IMR-90 (cell line): ENCODE results near the gene DMXL2. TPM values are rescaled to one million over a fixed set of nuclear protein-coding genes. Genes with fewer than 3 reads are reported as not detected.
A peak's percentile ranks its signal among the peaks of the same experiment; 100 is the strongest.

Source experiments
- ATAC-seq: fragments of 200-7000 bp; cut with Tn5 transposase; 2 replicates; pipeline ENCODE4 v1.9.1; 2020; ENCODE audit warnings: low read depth, mild to moderate bottlenecking, moderate library complexity
- BruUV-seq: library from RNA; stranded (reverse); fragments of 400-500 nt; replicated peaks from 2 replicates; lab custom pipeline; 2021; lab: Mats Ljungman, UMichigan
- CTCF ChIA-PET: fragments of 300-600 bp; formaldehyde crosslinking; extraction: SDS; loops from one replicate; lab custom pipeline; 2021; ENCODE audit warnings: antibody characterized with exemption; lab: Yijun Ruan, JAX
- POLR2A ChIA-PET: fragments of 300-600 bp; sonication (Branson Sonifier 250); formaldehyde crosslinking; loops from one replicate; lab custom pipeline; 2022; ENCODE audit warnings: antibody characterized with exemption; ENCODE audit not compliant: unreplicated experiment; lab: Charles Lee
- DNase-seq: peaks from one replicate; pipeline ENCODE4 v3.0.0; 2013
- H2AFZ ChIP-seq: replicated peaks from 2 replicates; pipeline ENCODE3; 2013; ENCODE audit warnings: low read length, mild to moderate bottlenecking; ENCODE audit not compliant: poor library complexity
- H2AK5ac ChIP-seq: 2 replicates; pipeline ENCODE4 v1.6.1; 2013; ENCODE audit warnings: low read depth, low read length, inconsistent platforms
- H2AK9ac ChIP-seq: replicated peaks from 2 replicates; pipeline ENCODE3; 2013; ENCODE audit warnings: mild to moderate bottlenecking, low read depth, low read length, moderate library complexity; ENCODE audit not compliant: poor library complexity
- H2BK120ac ChIP-seq: 2 replicates; pipeline ENCODE4 v1.6.1; 2013; ENCODE audit warnings: low read depth, low read length, inconsistent platforms
- H2BK15ac ChIP-seq: 3 replicates; pipeline ENCODE4 v1.6.1; 2013; ENCODE audit warnings: low read depth, low read length, inconsistent platforms
- H2BK20ac ChIP-seq: 2 replicates; pipeline ENCODE4 v1.6.1; 2013; ENCODE audit warnings: low read depth, mild to moderate bottlenecking, inconsistent platforms, low read length, moderate library complexity
- H2BK5ac ChIP-seq: 2 replicates; pipeline ENCODE4 v1.6.1; 2013; ENCODE audit warnings: mild to moderate bottlenecking, low read depth, low read length, inconsistent platforms; ENCODE audit not compliant: poor library complexity, severe bottlenecking
- H3K14ac ChIP-seq: replicated peaks from 2 replicates; pipeline ENCODE4 v1.6.1; 2013; ENCODE audit warnings: low read depth, low read length, inconsistent platforms
- H3K18ac ChIP-seq: 2 replicates; pipeline ENCODE4 v1.6.1; 2013; ENCODE audit warnings: low read depth, low read length, control low read depth
- H3K23ac ChIP-seq: 2 replicates; pipeline ENCODE4 v1.6.1; 2013; ENCODE audit warnings: low read depth, low read length, inconsistent platforms
- H3K27ac ChIP-seq: 2 replicates; pipeline ENCODE4 v1.5.1; 2013; ENCODE audit warnings: mild to moderate bottlenecking, control low read depth, low read length; ENCODE audit not compliant: insufficient read depth
- H3K27me3 ChIP-seq: 2 replicates; pipeline ENCODE4 v1.6.1; 2013; ENCODE audit warnings: low read length; ENCODE audit not compliant: control insufficient read depth, insufficient read depth
- H3K36me3 ChIP-seq: 2 replicates; pipeline ENCODE4 v1.6.1; 2013; ENCODE audit warnings: low read length, mixed read lengths; ENCODE audit not compliant: control insufficient read depth, insufficient read depth
- H3K4ac ChIP-seq: 2 replicates; pipeline ENCODE4 v1.6.1; 2013; ENCODE audit warnings: low read depth, low read length, inconsistent platforms
- H3K4me1 ChIP-seq: 2 replicates; pipeline ENCODE4 v1.6.1; 2013; ENCODE audit warnings: low read length, mixed read lengths; ENCODE audit not compliant: control insufficient read depth, insufficient read depth
- H3K4me2 ChIP-seq: 2 replicates; pipeline ENCODE4 v1.6.1; 2013; ENCODE audit warnings: low read depth, mild to moderate bottlenecking, control low read depth, low read length, moderate library complexity
- H3K4me3 ChIP-seq: 2 replicates; pipeline ENCODE4 v1.5.1; 2013; ENCODE audit warnings: low read depth, mild to moderate bottlenecking, control low read depth, low read length, moderate library complexity; ENCODE audit not compliant: insufficient read depth
- H3K56ac ChIP-seq: 2 replicates; pipeline ENCODE4 v1.6.1; 2013; ENCODE audit warnings: low read length, inconsistent platforms; ENCODE audit not compliant: insufficient read depth; ENCODE audit errors: extremely low read depth
- H3K79me1 ChIP-seq, 2 experiments: 2 replicates each; pipeline ENCODE4 v1.6.1; 2013; ENCODE audit warnings: low read length in 2 of 2, inconsistent platforms in 1 of 2, low read depth in 1 of 2
- H3K9ac ChIP-seq: 2 replicates; pipeline ENCODE4 v1.6.1; 2013; ENCODE audit warnings: low read depth, low read length, control low read depth
- H3K9me1 ChIP-seq: 2 replicates; pipeline ENCODE4 v1.6.1; 2013; ENCODE audit warnings: low read length, inconsistent platforms; ENCODE audit not compliant: insufficient read depth
- H3K9me3 ChIP-seq: 2 replicates; pipeline ENCODE4 v1.6.1; 2013; ENCODE audit warnings: low read length; ENCODE audit not compliant: control insufficient read depth, insufficient read depth
- H4K20me1 ChIP-seq: 2 replicates; pipeline ENCODE4 v1.6.1; 2013; ENCODE audit warnings: low read length, inconsistent platforms; ENCODE audit not compliant: insufficient read depth
- H4K5ac ChIP-seq: 2 replicates; pipeline ENCODE4 v1.6.1; 2013; ENCODE audit warnings: mild to moderate bottlenecking, low read depth, low read length, control low read depth
- H4K8ac ChIP-seq, 2 experiments: 2 replicates each; pipeline ENCODE4 v1.6.1; 2013; ENCODE audit warnings: low read depth in 2 of 2, low read length in 2 of 2, control low read depth in 1 of 2, inconsistent platforms in 1 of 2
- H4K91ac ChIP-seq: 2 replicates; pipeline ENCODE4 v1.6.1; 2013; ENCODE audit warnings: low read depth, low read length, inconsistent platforms; ENCODE audit not compliant: insufficient read depth
- MAFK ChIP-seq: IDR thresholded peaks from 2 replicates; pipeline ENCODE4 v1.6.1; 2012; ENCODE audit warnings: low read depth, low read length, improper control_type of control experiment
- SMC3 ChIP-seq: fragments of 150-350 bp; IDR thresholded peaks from 2 replicates; pipeline ENCODE4 v1.6.1; 2016; ENCODE audit warnings: low read depth, mild to moderate bottlenecking, antibody characterized with exemption, low read length, moderate library complexity
- WGBS, 2 experiments: methylation state at CpG; one replicate each; pipeline versions ENCODE4 v1.1.5 to v1.1.7; 2013; ENCODE audit warnings: missing lambda C conversion rate in 2 of 2; ENCODE audit not compliant: insufficient read length in 1 of 2; ENCODE audit errors: extremely low coverage in 2 of 2; 5-methylcytosine and 5-hydroxymethylcytosine counted together
- dilution Hi-C: fragments of 300-500 bp; cut with HindIII; formaldehyde crosslinking; loops from one replicate; pipeline ENCODE4 v1.14.3; 2018; ENCODE audit warnings: low sequenced_read_pairs; ENCODE audit not compliant: unreplicated experiment
- in situ Hi-C: fragments of 300-500 bp; cut with MboI; formaldehyde crosslinking; loops from 3 replicates; pipeline ENCODE4 v1.14.3; 2019; ENCODE audit warnings: low sequenced_read_pairs, inconsistent platforms, mixed read lengths
- intact Hi-C: fragments of 100-400 bp; cut with micrococcal nuclease; formaldehyde crosslinking; loops from 2 replicates; pipeline ENCODE4 v1.10.0; 2022
- polyA plus RNA-seq, 3 experiments: library from polyadenylated mRNA; depleted of rRNA; stranded (reverse); fragments of >200 nt; gene quantifications; 2 replicates each; pipeline ENCODE4 v1.2.3, GENCODE V29; 2012; ENCODE audit warnings: low replicate concordance in 1 of 3
- total RNA-seq: library from RNA; depleted of rRNA; stranded (reverse); fragments of >200 nt; gene quantifications from 2 replicates; pipeline ENCODE4 v1.2.3, GENCODE V29; 2012
- TF ChIP-seq, protein P1 (sequence below): conservative IDR thresholded peaks from 2 replicates; pipeline ENCODE4 v1.5.1; 2012; ENCODE audit warnings: mild to moderate bottlenecking, low read depth, low read length, improper control_type of control experiment
- TF ChIP-seq, protein P2 (sequence below): fragments of 150-350 bp; IDR thresholded peaks from 2 replicates; pipeline ENCODE4 v1.6.1; 2016; ENCODE audit warnings: low read depth, mild to moderate bottlenecking, low read length, moderate library complexity, borderline replicate concordance
- TF ChIP-seq, protein P3 (sequence below): fragments of 150-350 bp; IDR thresholded peaks from 2 replicates; pipeline ENCODE4 v1.6.1; 2017; ENCODE audit warnings: mild to moderate bottlenecking, antibody characterized with exemption, low read length, low read depth

The DMXL2 gene
- total and polyA plus RNA-seq, 2 of the 4 experiments (the other 2 are of a cell fraction): 9.7 to 21.9 TPM

DNA sequence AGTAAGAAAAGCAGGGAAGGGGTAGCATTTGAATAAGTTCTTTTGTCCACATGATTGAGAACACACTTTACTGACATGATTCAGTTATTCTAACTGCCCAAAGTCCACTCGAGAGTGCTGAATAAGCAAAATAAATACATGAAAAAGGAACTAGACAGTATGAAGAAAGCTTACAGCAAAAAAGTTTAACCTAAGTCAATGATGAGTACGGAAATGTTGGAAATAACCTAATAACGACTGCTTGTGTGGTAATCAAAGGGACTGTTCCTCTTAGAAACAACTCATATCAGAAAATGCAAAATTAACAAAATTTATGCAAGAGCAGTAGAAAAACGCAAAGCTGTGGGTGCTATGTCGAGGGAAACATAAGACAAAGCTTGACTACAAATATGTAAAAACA, 36.6 kb downstream of the DMXL2 start:
- H3K9me1 ChIP-seq: no peaks in the 10 kb centered on the region
- no peak overlapping the region for H2BK15ac ChIP-seq
- no peak overlapping the region for H2BK20ac ChIP-seq
- no peak overlapping the region for H3K4ac ChIP-seq
- H4K20me1 ChIP-seq: no peaks in the 10 kb centered on the region
- in situ Hi-C loops: no loop called here
- no peaks in the 10 kb centered on the region for H3K36me3 ChIP-seq
- H3K14ac ChIP-seq: no peak overlapping the region
- no peak overlapping the region for H3K18ac ChIP-seq
- H3K4me2 ChIP-seq: no peak overlapping the region
- no peaks in the 10 kb centered on the region for H3K4me1 ChIP-seq
- POLR2A ChIA-PET: no interaction called here
- H3K4me3 ChIP-seq: no peak overlapping the region
- no peak overlapping the region for H4K91ac ChIP-seq
- BruUV-seq: no TSS peak
- intact Hi-C loops: no loop called here
- ATAC-seq: no peak
- H3K9me3 ChIP-seq: no peaks in the 10 kb centered on the region
- no peak overlapping the region for H4K5ac ChIP-seq
- H3K56ac ChIP-seq: no peak overlapping the region
- TF ChIP-seq, protein P1, sequence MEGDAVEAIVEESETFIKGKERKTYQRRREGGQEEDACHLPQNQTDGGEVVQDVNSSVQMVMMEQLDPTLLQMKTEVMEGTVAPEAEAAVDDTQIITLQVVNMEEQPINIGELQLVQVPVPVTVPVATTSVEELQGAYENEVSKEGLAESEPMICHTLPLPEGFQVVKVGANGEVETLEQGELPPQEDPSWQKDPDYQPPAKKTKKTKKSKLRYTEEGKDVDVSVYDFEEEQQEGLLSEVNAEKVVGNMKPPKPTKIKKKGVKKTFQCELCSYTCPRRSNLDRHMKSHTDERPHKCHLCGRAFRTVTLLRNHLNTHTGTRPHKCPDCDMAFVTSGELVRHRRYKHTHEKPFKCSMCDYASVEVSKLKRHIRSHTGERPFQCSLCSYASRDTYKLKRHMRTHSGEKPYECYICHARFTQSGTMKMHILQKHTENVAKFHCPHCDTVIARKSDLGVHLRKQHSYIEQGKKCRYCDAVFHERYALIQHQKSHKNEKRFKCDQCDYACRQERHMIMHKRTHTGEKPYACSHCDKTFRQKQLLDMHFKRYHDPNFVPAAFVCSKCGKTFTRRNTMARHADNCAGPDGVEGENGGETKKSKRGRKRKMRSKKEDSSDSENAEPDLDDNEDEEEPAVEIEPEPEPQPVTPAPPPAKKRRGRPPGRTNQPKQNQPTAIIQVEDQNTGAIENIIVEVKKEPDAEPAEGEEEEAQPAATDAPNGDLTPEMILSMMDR: no peak
- TF ChIP-seq, protein P2, sequence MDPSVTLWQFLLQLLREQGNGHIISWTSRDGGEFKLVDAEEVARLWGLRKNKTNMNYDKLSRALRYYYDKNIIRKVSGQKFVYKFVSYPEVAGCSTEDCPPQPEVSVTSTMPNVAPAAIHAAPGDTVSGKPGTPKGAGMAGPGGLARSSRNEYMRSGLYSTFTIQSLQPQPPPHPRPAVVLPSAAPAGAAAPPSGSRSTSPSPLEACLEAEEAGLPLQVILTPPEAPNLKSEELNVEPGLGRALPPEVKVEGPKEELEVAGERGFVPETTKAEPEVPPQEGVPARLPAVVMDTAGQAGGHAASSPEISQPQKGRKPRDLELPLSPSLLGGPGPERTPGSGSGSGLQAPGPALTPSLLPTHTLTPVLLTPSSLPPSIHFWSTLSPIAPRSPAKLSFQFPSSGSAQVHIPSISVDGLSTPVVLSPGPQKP: no peak
- TF ChIP-seq, protein P3, sequence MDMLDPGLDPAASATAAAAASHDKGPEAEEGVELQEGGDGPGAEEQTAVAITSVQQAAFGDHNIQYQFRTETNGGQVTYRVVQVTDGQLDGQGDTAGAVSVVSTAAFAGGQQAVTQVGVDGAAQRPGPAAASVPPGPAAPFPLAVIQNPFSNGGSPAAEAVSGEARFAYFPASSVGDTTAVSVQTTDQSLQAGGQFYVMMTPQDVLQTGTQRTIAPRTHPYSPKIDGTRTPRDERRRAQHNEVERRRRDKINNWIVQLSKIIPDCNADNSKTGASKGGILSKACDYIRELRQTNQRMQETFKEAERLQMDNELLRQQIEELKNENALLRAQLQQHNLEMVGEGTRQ: no peak
- TF ChIP-seq MAFK (peak; percentile 87), SMC3 (no peak)
- H2AFZ ChIP-seq: no peak overlapping the region
- H2BK120ac ChIP-seq: no peak overlapping the region
- H3K79me1 ChIP-seq: no peaks in the 10 kb centered on the region; a peak in 1 of 4 replicates
- no peak overlapping the region for H2BK5ac ChIP-seq
- CTCF ChIA-PET: no interaction called here
- WGBS, 2 experiments: no CpG with 5 or more reads among the region's 5 CpGs
- no peak overlapping the region for H3K23ac ChIP-seq
- no peak overlapping the region for H4K8ac ChIP-seq
- no peaks in the 10 kb centered on the region for H3K27me3 ChIP-seq
- DNase-seq: no peak
- dilution Hi-C loops: no loop called here
- no peak overlapping the region for H3K27ac ChIP-seq
- H2AK9ac ChIP-seq: no peak overlapping the region
- no peak overlapping the region for H3K9ac ChIP-seq
- no peak overlapping the region for H2AK5ac ChIP-seq
